Neural cell (in vitro differentiated cells): ENCODE measurements around the gene LDLRAD3. TPM values are rescaled to one million over a fixed set of nuclear protein-coding genes. Genes with fewer than 3 reads are reported as not detected.

Experiments
- H2AFZ ChIP-seq: fragments of 200-600, 300-800 bp; sonication (generic), shearing (Covaris generic); 2 replicates; pipeline ENCODE4 v1.6.0; 2014; ENCODE audit warnings: low read depth, mild to moderate bottlenecking, antibody characterized with exemption, low read length, moderate library complexity
- H3F3A ChIP-seq: fragments of 200-600 bp; shearing (Covaris generic); 2 replicates; pipeline ENCODE4 v1.6.1; 2016; ENCODE audit warnings: mild to moderate bottlenecking, moderate library complexity, mixed read lengths, antibody characterized with exemption, low read length; ENCODE audit not compliant: insufficient read depth, poor library complexity, severe bottlenecking
- H3K27ac ChIP-seq: fragments of 200-600, 300-800 bp; sonication (generic), shearing (Covaris generic); 2 replicates; pipeline ENCODE4 v1.5.1; 2014; ENCODE audit warnings: mild to moderate bottlenecking, low read length, moderate library complexity
- H3K27me3 ChIP-seq: fragments of 300-800, 200-600 bp; sonication (generic), shearing (Covaris generic); 2 replicates; pipeline ENCODE4 v1.6.0; 2014; ENCODE audit warnings: mild to moderate bottlenecking, low read depth, low read length, moderate library complexity; ENCODE audit not compliant: insufficient read depth
- H3K36me3 ChIP-seq: fragments of 300-800, 200-600 bp; sonication (generic), shearing (Covaris generic); 2 replicates; pipeline ENCODE4 v1.5.1; 2014; ENCODE audit warnings: mild to moderate bottlenecking, antibody characterized with exemption, low read length, moderate library complexity; ENCODE audit not compliant: insufficient read depth
- H3K4me2 ChIP-seq: fragments of 300-800, 200-600 bp; sonication (generic), shearing (Covaris generic); 2 replicates; pipeline ENCODE4 v1.6.0; 2014; ENCODE audit warnings: mild to moderate bottlenecking, low read length
- H3K4me3 ChIP-seq: fragments of 300-800, 200-600 bp; sonication (generic), shearing (Covaris generic); 2 replicates; pipeline ENCODE4 v1.5.1; 2014; ENCODE audit warnings: mild to moderate bottlenecking, low read length, moderate library complexity
- H3K79me2 ChIP-seq: fragments of 200-600 bp; shearing (Covaris generic); replicated peaks from 2 replicates; pipeline ENCODE4 v1.6.0; 2014; ENCODE audit warnings: mild to moderate bottlenecking, low read length, moderate library complexity; ENCODE audit not compliant: insufficient read depth
- H3K9ac ChIP-seq: fragments of 300-800, 200-600 bp; sonication (generic), shearing (Covaris generic); 2 replicates; pipeline ENCODE4 v1.6.1; 2016; ENCODE audit warnings: mild to moderate bottlenecking, low read length, mixed read lengths
- H3K9me2 ChIP-seq: fragments of 200-600 bp; shearing (Covaris generic); 2 replicates; pipeline ENCODE4 v1.6.1; 2016; ENCODE audit warnings: mild to moderate bottlenecking, low read length, mixed read lengths; ENCODE audit not compliant: insufficient read depth
- H3K9me3 ChIP-seq: fragments of 200-600, 300-800 bp; sonication (generic), shearing (Covaris generic); 2 replicates; pipeline ENCODE4 v1.6.1; 2016; ENCODE audit warnings: mild to moderate bottlenecking, mixed run types, low read length, moderate library complexity, mixed read lengths
- H4K20me1 ChIP-seq: fragments of 200-600 bp; shearing (Covaris generic); 2 replicates; pipeline ENCODE4 v1.6.1; 2016; ENCODE audit warnings: mild to moderate bottlenecking, mixed run types; ENCODE audit not compliant: insufficient read depth
- CTCF ChIP-seq: fragments of 450-650 bp; IDR thresholded peaks from 2 replicates; pipeline ENCODE4 v1.5.1; 2014; ENCODE audit warnings: antibody characterized with exemption, mild to moderate bottlenecking, moderate library complexity; ENCODE audit not compliant: poor library complexity, severe bottlenecking
- EP300 ChIP-seq: fragments of 450-650 bp; conservative IDR thresholded peaks from 2 replicates; pipeline ENCODE4 v1.6.1; 2014; ENCODE audit warnings: antibody characterized with exemption, mild to moderate bottlenecking, moderate library complexity; ENCODE audit not compliant: poor library complexity, severe bottlenecking
- EZH2 ChIP-seq: fragments of 200-600, 300-800 bp; shearing (Covaris generic), sonication (generic); IDR thresholded peaks from 2 replicates; pipeline ENCODE4 v1.6.1; 2014; ENCODE audit warnings: antibody characterized with exemption, low read length, borderline replicate concordance, mild to moderate bottlenecking; ENCODE audit not compliant: insufficient read depth, poor library complexity, severe bottlenecking
- MXI1 ChIP-seq: fragments of 450-650 bp; conservative IDR thresholded peaks from 2 replicates; pipeline ENCODE4 v1.6.1; 2014; ENCODE audit warnings: antibody characterized with exemption, mild to moderate bottlenecking; ENCODE audit not compliant: poor library complexity, severe bottlenecking
- POLR2AphosphoS5 ChIP-seq: IDR thresholded peaks from 2 replicates; pipeline ENCODE4 v1.6.1; 2012
- RAD21 ChIP-seq: fragments of 450-650 bp; conservative IDR thresholded peaks from 2 replicates; pipeline ENCODE4 v1.6.1; 2014; ENCODE audit warnings: antibody characterized with exemption, mild to moderate bottlenecking, moderate library complexity
- SMC3 ChIP-seq: fragments of 450-650 bp; conservative IDR thresholded peaks from 2 replicates; pipeline ENCODE4 v1.6.1; 2014; ENCODE audit warnings: antibody characterized with exemption, mild to moderate bottlenecking, moderate library complexity; ENCODE audit not compliant: poor library complexity
- TAF1 ChIP-seq: IDR thresholded peaks from 2 replicates; pipeline ENCODE4 v1.6.1; 2012; ENCODE audit warnings: low read depth
- polyA plus RNA-seq: library from polyadenylated mRNA; depleted of rRNA; stranded (reverse); fragments of >200 nt; gene quantifications from 2 replicates; pipeline ENCODE4 v1.2.3, GENCODE V29; 2014
- TF ChIP-seq, protein P1 (sequence below): IDR thresholded peaks from 2 replicates; pipeline ENCODE4 v1.6.1; 2012; ENCODE audit warnings: borderline replicate concordance

The LDLRAD3 gene
- polyA plus RNA-seq, 1 donor from 2014 or later = 3.5 TPM

- Histone ChIP-seq H3K9ac (no peak overlapping the region), H3K79me2 (no peaks in the 10 kb centered on the region), H3K4me3 (no peak overlapping the region), H2AFZ (no peak overlapping the region), H3K36me3 (no peaks in the 10 kb centered on the region), H4K20me1 (no peaks in the 10 kb centered on the region), H3F3A (no peaks in the 10 kb centered on the region), H3K27me3 (no peaks in the 10 kb centered on the region), H3K9me2 (no peaks in the 10 kb centered on the region), H3K27ac (no peak overlapping the region), H3K4me2 (no peak overlapping the region), H3K9me3 (no peaks in the 10 kb centered on the region)
- no peak for TF ChIP-seq TAF1
- no peak for TF ChIP-seq SMC3
- no peak for TF ChIP-seq EZH2
- no peak for TF ChIP-seq EP300
- TF ChIP-seq POLR2AphosphoS5 = no peak
- TF ChIP-seq, protein P1, sequence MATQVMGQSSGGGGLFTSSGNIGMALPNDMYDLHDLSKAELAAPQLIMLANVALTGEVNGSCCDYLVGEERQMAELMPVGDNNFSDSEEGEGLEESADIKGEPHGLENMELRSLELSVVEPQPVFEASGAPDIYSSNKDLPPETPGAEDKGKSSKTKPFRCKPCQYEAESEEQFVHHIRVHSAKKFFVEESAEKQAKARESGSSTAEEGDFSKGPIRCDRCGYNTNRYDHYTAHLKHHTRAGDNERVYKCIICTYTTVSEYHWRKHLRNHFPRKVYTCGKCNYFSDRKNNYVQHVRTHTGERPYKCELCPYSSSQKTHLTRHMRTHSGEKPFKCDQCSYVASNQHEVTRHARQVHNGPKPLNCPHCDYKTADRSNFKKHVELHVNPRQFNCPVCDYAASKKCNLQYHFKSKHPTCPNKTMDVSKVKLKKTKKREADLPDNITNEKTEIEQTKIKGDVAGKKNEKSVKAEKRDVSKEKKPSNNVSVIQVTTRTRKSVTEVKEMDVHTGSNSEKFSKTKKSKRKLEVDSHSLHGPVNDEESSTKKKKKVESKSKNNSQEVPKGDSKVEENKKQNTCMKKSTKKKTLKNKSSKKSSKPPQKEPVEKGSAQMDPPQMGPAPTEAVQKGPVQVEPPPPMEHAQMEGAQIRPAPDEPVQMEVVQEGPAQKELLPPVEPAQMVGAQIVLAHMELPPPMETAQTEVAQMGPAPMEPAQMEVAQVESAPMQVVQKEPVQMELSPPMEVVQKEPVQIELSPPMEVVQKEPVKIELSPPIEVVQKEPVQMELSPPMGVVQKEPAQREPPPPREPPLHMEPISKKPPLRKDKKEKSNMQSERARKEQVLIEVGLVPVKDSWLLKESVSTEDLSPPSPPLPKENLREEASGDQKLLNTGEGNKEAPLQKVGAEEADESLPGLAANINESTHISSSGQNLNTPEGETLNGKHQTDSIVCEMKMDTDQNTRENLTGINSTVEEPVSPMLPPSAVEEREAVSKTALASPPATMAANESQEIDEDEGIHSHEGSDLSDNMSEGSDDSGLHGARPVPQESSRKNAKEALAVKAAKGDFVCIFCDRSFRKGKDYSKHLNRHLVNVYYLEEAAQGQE = no peak
- TF ChIP-seq CTCF = no peak
- no peak for TF ChIP-seq MXI1
- TF ChIP-seq RAD21 = no peak
Observed at GRCh38 chr11:36238036-36238631, 294.3 kb downstream of the LDLRAD3 start.

- no peaks in the 10 kb centered on the region for H3K79me2 ChIP-seq
- TF ChIP-seq EZH2 (no peak), RAD21 (no peak), CTCF (no peak)
- H2AFZ ChIP-seq = no peak overlapping the region
- no peaks in the 10 kb centered on the region for H3F3A ChIP-seq
- no peak overlapping the region for H3K27ac ChIP-seq
- H4K20me1 ChIP-seq = no peaks in the 10 kb centered on the region
- H3K9me3 ChIP-seq = no peaks in the 10 kb centered on the region
- no peaks in the 10 kb centered on the region for H3K36me3 ChIP-seq
- H3K9ac ChIP-seq = no peak overlapping the region
- no peak overlapping the region for H3K4me3 ChIP-seq
- no peaks in the 10 kb centered on the region for H3K27me3 ChIP-seq
- no peaks in the 10 kb centered on the region for H3K9me2 ChIP-seq
- H3K4me2 ChIP-seq = no peak overlapping the region
Observed at GRCh38 chr11:36238881-36239280, 295.0 kb downstream of the LDLRAD3 start.
